HepG2 (cell line): ENCODE measurements around the gene TMEM223. TPM values are rescaled to one million over a fixed set of nuclear protein-coding genes. Genes with fewer than 3 reads are reported as not detected.

Source experiments
- FOSL2 ChIP-seq: sonication (generic); formaldehyde crosslinking; IDR thresholded peaks from 2 replicates; pipeline ENCODE4 v1.4.0; 2020; ENCODE audit warnings: missing genetic modification reagents
- MBD4 ChIP-seq: IDR thresholded peaks from 2 replicates; pipeline ENCODE4 v1.6.1; 2012; ENCODE audit warnings: low read length, inconsistent platforms, borderline replicate concordance
- SMC3 ChIP-seq: IDR thresholded peaks from 2 replicates; pipeline ENCODE4 v1.6.1; 2011; ENCODE audit warnings: low read length, improper control_type of control experiment
- TARDBP ChIP-seq: sonication (generic); formaldehyde crosslinking; IDR thresholded peaks from 2 replicates; pipeline ENCODE4 v1.8.0; 2022; ENCODE audit warnings: mild to moderate bottlenecking, missing genetic modification reagents
- ZNF501 ChIP-seq: sonication (generic); formaldehyde crosslinking; IDR thresholded peaks from 2 replicates; pipeline ENCODE4 v1.5.1; 2020; ENCODE audit warnings: mild to moderate bottlenecking, moderate library complexity, missing genetic modification reagents
- ZNF558 ChIP-seq: sonication (generic); formaldehyde crosslinking; IDR thresholded peaks from 2 replicates; pipeline ENCODE4 v1.9.0; 2022; ENCODE audit warnings: mild to moderate bottlenecking, missing genetic modification reagents, borderline replicate concordance
- ZNF562 ChIP-seq: sonication (generic); formaldehyde crosslinking; IDR thresholded peaks from 2 replicates; pipeline ENCODE4 v1.8.0; 2022; ENCODE audit warnings: missing genetic modification reagents, borderline replicate concordance
- polyA plus RNA-seq, 8 experiments: library from polyadenylated mRNA; depleted of rRNA in 3 of 8; stranded (reverse) in 7 of 8; unstranded in 1 of 8; fragments of >200 nt; fragmentation: Illumina TruSeq in 4 of 8; extraction: Trizol in 4 of 8; gene quantifications; 2 replicates each; pipeline versions ENCODE4 v1.2.1 to v1.2.3, GENCODE V29; 2011 to 2016; ENCODE audit warnings: low read depth in 4 of 8, missing spikeins in 1 of 8, mixed read lengths in 1 of 8; ENCODE audit not compliant: insufficient read depth in 1 of 8
- total RNA-seq, 5 experiments: library from RNA; depleted of rRNA; stranded (reverse); fragments of >200 nt; fragmentation: Illumina TruSeq; extraction: Trizol; gene quantifications; 2 replicates each; pipeline ENCODE4 v1.2.3, GENCODE V29; 2016; ENCODE audit warnings: low read depth in 1 of 5
- TF ChIP-seq, protein P1 (sequence below): IDR thresholded peaks from 2 replicates; pipeline ENCODE4 v1.6.1; 2016; ENCODE audit warnings: low read depth
- TF ChIP-seq, protein P2 (sequence below), 2 experiments: fragments of 450-650 bp in 1 of 2; sonication (generic) in 1 of 2; formaldehyde crosslinking in 1 of 2; IDR thresholded peaks; 2 replicates each; pipeline versions ENCODE4 v1.6.1 to v1.8.0; 2016 to 2022; ENCODE audit warnings: antibody characterized with exemption in 1 of 2, mild to moderate bottlenecking in 1 of 2, missing genetic modification reagents in 1 of 2
- TF ChIP-seq, protein P3 (sequence below): sonication (generic); formaldehyde crosslinking; IDR thresholded peaks from 2 replicates; pipeline ENCODE4 v1.5.0; 2020; ENCODE audit warnings: mild to moderate bottlenecking, missing genetic modification reagents, borderline replicate concordance

TMEM223 gene
- total and polyA plus RNA-seq, 2 of the 13 experiments (the other 11 are each of a cell fraction or from before 2014, with no cell fraction given): 19.5 to 24.9 TPM

GRCh38 chr11:62787005-62787759 lies 4.6 kb downstream of the TMEM223 start, which contains the start of gene TMEM179B (continued):
- TF ChIP-seq, protein P1, sequence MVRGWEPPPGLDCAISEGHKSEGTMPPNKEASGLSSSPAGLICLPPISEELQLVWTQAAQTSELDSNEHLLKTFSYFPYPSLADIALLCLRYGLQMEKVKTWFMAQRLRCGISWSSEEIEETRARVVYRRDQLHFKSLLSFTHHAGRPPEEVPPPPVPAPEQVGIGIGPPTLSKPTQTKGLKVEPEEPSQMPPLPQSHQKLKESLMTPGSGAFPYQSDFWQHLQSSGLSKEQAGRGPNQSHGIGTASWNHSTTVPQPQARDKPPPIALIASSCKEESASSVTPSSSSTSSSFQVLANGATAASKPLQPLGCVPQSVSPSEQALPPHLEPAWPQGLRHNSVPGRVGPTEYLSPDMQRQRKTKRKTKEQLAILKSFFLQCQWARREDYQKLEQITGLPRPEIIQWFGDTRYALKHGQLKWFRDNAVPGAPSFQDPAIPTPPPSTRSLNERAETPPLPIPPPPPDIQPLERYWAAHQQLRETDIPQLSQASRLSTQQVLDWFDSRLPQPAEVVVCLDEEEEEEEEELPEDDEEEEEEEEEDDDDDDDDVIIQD (CRISPR knock-in tag): no peak; the same call in 1 of the 2 replicates
- TF ChIP-seq TARDBP (CRISPR knock-in tag): peak; percentile 93
- TF ChIP-seq, protein P2, sequence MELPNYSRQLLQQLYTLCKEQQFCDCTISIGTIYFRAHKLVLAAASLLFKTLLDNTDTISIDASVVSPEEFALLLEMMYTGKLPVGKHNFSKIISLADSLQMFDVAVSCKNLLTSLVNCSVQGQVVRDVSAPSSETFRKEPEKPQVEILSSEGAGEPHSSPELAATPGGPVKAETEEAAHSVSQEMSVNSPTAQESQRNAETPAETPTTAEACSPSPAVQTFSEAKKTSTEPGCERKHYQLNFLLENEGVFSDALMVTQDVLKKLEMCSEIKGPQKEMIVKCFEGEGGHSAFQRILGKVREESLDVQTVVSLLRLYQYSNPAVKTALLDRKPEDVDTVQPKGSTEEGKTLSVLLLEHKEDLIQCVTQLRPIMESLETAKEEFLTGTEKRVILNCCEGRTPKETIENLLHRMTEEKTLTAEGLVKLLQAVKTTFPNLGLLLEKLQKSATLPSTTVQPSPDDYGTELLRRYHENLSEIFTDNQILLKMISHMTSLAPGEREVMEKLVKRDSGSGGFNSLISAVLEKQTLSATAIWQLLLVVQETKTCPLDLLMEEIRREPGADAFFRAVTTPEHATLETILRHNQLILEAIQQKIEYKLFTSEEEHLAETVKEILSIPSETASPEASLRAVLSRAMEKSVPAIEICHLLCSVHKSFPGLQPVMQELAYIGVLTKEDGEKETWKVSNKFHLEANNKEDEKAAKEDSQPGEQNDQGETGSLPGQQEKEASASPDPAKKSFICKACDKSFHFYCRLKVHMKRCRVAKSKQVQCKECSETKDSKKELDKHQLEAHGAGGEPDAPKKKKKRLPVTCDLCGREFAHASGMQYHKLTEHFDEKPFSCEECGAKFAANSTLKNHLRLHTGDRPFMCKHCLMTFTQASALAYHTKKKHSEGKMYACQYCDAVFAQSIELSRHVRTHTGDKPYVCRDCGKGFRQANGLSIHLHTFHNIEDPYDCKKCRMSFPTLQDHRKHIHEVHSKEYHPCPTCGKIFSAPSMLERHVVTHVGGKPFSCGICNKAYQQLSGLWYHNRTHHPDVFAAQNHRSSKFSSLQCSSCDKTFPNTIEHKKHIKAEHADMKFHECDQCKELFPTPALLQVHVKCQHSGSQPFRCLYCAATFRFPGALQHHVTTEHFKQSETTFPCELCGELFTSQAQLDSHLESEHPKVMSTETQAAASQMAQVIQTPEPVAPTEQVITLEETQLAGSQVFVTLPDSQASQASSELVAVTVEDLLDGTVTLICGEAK (IDR thresholded peaks at IDR 0.05): peak; percentile 46; the same call in 1 of the 2 replicates
- TF ChIP-seq, protein P2 (CRISPR knock-in tag; IDR thresholded peaks at IDR 0.05): peak; percentile 72; the same call in 1 of the 2 replicates
- TF ChIP-seq MBD4: no peak
- TF ChIP-seq SMC3: no peak
- TF ChIP-seq ZNF558 (CRISPR knock-in tag): no peak
- TF ChIP-seq, protein P3, sequence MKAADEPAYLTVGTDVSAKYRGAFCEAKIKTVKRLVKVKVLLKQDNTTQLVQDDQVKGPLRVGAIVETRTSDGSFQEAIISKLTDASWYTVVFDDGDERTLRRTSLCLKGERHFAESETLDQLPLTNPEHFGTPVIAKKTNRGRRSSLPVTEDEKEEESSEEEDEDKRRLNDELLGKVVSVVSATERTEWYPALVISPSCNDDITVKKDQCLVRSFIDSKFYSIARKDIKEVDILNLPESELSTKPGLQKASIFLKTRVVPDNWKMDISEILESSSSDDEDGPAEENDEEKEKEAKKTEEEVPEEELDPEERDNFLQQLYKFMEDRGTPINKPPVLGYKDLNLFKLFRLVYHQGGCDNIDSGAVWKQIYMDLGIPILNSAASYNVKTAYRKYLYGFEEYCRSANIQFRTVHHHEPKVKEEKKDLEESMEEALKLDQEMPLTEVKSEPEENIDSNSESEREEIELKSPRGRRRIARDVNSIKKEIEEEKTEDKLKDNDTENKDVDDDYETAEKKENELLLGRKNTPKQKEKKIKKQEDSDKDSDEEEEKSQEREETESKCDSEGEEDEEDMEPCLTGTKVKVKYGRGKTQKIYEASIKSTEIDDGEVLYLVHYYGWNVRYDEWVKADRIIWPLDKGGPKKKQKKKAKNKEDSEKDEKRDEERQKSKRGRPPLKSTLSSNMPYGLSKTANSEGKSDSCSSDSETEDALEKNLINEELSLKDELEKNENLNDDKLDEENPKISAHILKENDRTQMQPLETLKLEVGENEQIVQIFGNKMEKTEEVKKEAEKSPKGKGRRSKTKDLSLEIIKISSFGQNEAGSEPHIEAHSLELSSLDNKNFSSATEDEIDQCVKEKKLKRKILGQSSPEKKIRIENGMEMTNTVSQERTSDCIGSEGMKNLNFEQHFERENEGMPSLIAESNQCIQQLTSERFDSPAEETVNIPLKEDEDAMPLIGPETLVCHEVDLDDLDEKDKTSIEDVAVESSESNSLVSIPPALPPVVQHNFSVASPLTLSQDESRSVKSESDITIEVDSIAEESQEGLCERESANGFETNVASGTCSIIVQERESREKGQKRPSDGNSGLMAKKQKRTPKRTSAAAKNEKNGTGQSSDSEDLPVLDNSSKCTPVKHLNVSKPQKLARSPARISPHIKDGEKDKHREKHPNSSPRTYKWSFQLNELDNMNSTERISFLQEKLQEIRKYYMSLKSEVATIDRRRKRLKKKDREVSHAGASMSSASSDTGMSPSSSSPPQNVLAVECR (CRISPR knock-in tag): peak; percentile 97
- TF ChIP-seq ZNF501: peak; percentile 97
- TF ChIP-seq FOSL2 (CRISPR knock-in tag): peak; percentile 84
- no peak for TF ChIP-seq ZNF562 (CRISPR knock-in tag)
